Inferior parietal cortex (tissue), 1 donor: ENCODE results near the gene TMEM255B.

Source experiments
- DNase-seq: peaks from one replicate; pipeline ENCODE4 v3.0.0-alpha.2; 2016; ENCODE audit errors: extremely low spot score

The TMEM255B gene

GRCh38 chr13:113802090-113802531, 43.1 kb downstream of the TMEM255B start:
- no peak for DNase-seq

DNA sequence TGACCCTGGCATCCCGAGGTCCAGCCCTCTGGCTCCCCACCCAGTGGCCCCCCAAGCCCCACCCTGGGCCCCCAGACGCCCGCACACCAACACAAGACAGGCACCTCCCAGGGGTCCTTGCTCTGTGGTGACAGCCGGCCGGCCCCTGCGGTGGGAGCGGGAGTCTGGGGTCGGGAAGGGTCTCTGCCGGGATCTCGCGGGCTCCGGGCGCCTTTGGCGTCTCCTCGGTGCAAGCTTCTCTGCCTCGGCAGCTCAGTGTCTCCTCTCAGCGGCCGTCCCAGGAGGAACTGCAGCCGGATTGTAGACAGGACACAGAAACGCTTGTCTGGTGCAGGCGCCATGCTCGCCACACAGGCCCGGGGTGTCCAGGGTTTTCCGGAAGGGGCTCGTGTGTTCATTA, 43.7 kb downstream of the TMEM255B start:
- no peak for DNase-seq

DNA sequence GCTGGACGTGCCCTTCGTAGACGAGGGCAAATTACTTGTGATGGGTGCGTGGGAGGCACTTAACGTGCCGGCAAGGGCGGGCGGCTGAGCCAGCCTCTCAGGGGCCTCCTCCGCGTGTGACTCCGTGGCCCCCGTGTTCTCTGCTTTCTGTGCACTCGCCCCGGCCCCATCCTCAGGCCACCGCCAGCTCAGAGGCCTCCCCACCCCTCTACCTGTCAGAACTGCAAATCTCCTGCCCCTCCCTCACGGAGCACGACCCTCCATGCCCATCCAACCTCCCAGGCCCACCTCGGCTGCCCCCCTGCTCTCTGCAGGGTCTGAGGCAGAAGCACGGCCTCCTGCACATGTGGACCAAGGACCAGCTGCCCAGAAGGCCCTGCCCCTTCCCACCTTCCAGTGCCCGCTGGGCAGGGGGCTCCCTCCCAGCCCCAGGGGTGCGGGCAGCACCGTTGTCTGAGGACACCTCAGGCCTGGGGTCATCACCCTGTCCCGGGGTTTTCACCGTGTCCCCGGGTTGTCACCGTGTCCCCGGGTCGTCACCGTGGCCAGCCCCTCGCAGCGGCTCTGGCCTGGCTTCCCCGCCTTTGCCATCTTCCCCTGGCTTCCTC, 44.5 kb downstream of the TMEM255B start:
- DNase-seq = no peak

DNA sequence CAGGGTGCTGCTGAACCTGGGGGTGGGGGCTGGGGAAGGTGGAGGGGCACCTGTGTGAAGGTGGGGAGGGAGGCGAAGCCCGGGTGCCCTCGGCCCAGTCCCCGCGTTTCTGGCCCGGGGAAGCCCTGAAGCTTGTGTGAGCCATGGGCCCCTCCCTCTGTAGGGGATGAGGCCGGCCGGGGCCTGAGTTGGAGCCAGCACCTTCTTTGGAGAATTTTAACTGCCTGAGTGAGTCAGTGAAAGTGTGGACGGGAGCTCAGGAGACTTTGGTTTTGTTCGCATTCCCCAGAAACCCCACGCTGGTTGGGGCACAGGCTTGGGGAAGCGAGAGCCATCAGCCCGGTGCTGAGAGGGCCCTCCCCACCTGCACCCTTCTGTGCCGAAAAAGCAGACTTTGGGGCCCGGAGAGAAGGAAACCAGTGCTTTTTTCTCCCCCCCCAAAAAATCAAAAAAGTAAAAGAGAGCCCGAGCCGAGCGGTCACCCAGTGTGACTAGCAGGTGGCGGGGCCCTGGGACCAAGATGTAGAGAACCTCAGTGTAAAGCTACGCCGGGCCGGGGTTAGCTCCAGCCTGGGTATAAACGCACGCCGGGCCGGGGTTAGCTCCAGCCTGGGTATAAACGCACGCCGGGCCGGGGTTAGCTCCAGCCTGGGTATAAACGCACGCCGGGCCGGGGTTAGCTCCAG, 45.1 kb downstream of the TMEM255B start:
- DNase-seq = no peak

- no peak for DNase-seq
Measured at GRCh38 chr13:113804703-113805430, 45.8 kb downstream of the TMEM255B start.

- no peak for DNase-seq
Measured at GRCh38 chr13:113805431-113806103, 46.5 kb downstream of the TMEM255B start.

DNA sequence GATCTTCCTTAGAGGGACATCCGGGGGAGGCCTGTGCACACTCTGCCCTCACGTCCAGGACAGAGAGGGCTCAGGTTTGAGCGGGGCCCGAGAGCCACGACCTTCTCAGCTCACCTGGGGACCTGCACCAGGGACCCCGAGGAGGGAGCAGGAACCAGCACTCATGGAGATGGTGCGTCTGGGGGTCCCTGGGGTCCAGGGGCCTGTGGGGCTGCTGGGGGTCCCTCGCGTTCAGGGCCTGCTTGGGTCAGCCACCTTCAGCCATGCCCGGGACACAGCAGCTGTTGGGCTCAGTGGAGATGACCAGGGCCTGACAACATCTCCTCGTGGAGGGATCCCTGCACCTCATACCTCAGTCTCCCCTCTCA, 47.1 kb downstream of the TMEM255B start:
- DNase-seq = no peak

- DNase-seq = no peak
Measured at GRCh38 chr13:113806526-113806925, 47.5 kb downstream of the TMEM255B start.

GRCh38 chr13:113808058-113808834, 49.2 kb downstream of the TMEM255B start:
- DNase-seq = no peak

GRCh38 chr13:113809934-113810333, 50.9 kb downstream of the TMEM255B start:
- no peak for DNase-seq

- DNase-seq = no peak
Measured at GRCh38 chr13:113810640-113811039, 51.6 kb downstream of the TMEM255B start.

GRCh38 chr13:113811081-113811928, 52.3 kb downstream of the TMEM255B start:
- no peak for DNase-seq

DNA sequence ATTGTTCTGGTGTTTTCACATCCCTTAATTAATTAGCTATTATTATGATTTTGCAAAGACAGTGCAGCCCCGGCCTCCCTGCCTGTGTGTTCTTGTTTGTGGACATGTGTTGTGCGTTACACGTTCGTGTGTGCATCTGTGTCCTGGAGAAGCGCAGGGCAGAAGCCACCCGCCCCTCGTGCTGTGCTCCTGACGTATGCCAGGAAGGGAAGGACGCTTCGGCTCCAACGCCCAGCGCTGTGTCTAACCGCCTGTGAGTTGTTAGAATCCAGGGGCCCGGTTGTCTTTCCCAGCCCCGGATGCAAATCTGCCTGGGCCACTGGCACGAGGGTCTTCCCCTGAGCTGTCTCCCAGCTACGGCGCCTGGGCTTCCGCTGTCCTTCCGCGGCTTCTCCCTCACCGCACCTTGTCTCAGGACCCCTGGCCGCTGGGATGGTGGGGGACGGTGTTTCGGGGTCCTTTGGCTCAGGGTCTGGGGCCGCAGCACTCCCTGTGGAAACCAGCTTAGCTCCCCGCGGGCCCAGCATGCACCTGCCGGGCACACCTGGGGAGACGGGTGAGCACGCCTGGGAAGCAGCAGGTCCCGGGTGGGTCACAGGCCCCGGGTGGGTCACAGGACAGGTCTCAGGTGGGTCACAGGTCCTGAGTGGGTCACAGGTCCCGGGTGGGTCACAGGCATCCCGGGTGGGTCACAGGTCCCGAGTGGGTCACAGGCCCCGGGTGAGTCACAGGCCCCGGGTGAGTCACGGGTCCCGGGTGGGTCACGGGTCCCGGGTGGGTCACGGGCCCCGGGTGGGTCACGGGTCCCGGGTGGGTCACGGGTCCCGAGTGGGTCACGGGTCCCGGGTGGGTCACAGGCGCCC, 53.4 kb downstream of the TMEM255B start:
- no peak for DNase-seq

DNA sequence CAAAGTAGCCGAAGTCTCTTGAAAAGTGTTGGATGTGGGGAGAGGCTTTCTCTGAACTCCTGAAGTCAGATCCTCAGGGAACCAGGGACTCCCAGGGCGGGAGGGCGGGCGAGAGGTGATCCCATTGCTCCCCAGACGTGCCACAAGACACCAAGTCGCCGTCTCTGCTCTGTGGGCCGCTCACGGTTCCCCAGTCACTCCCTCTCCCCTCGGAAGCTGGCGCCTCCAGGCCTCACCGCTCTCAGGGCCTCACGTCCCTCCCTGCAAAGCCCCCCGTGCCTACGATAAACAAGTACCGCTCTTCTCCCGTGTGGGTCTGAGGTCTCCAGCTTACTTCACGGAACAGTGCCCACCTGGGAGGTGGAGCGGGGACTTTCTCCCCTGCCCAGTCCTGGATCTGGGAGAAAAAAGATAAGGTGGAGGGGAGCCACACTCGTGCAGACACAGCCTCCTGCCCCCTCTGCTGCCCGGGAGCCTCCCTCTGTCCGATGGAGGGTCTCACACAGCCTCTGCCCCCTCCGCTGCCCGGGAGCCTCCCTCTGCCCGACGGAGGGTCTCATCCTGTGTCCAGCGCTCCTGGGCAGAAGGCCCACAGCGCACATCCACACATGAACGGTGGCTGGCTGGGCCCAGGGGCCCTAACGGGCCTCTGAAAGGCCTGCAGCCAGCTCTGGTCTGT, 54.2 kb downstream of the TMEM255B start:
- no peak for DNase-seq

- no peak for DNase-seq
Measured at GRCh38 chr13:113813749-113814434, 54.9 kb downstream of the TMEM255B start.

- DNase-seq = no peak
Measured at GRCh38 chr13:113814435-113814821, 55.4 kb downstream of the TMEM255B start.

- no peak for DNase-seq
Measured at GRCh38 chr13:113815151-113816058, 56.4 kb downstream of the TMEM255B start.
